ENCODE data around the gene DNM1.

The DNM1 gene

DNA sequence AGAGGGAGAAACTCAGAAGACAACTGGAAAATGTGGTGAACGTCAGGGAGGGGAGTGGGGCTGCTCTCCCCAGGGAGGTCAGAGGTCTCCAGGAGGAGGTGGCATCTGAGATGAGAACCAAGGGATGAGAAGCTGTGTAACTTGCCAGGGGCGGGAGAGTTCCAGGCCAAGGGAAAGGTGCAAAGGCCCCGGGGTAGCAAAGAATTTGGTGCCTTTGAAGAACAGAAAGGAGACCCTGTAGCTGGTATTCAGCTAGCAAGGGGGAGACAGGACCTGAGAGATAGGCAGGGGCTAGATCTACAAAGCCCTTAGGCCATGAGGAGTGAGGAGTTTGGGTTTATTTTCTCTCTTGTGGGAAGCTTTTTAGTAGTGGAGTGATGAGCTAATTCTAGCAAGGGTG is 3.3 kb downstream of the DNM1 start:
- no peak for DNase-seq

DNA sequence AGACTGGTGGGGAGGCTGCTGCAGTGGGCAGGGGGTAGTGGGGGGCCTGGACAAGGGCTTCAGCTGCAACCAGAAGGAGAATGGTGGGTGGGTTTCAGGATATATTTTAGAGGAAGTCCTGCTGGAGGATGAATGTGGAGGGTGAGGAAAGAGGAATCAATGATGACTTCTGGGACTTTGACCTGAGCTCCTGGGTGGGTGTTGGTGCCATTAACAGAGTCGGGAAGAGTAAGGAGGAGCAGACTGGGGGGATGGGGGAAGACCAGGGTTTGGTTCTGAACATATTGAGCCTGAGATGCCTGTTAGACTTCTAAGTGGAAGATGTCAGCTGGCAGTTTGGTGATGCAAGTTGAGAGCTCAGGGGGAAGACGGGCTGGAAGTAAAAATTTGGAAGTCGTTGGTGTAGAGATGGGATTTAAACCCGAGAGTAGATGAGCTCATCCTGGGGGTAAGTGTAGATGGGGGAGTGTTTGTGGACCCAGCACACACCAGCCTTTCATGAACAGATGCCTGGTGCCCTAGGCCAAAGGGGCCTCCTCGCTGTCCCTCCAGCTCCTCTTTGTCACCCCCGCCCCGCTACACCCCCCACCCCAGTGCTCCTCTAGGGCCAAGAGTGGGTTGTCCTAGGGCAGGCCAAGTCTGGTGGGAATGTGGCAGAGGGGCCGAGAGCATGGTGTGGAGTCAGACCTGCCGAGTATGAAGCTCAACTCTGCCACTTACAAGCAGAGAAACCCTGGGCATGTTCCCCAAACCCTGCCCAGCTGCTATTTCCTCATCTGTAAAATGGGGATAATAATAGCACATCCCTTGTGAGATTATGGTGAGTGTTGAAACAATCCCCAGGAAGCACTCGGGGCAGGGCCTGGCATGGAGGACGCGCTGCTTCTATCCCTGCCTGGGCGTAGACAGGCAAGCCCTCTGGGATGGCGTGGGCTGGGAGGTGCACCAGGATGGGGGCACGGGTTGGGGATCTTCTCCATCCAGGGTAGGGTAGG is 4.0 kb downstream of the DNM1 start:
- DNase-seq, result no peak

- DNase-seq, result no peak
Measured at GRCh38 chr9:128208386-128208785, 5.2 kb downstream of the DNM1 start.

GRCh38 chr9:128208946-128209669 is 5.9 kb downstream of the DNM1 start:
- DNase-seq, result no peak

- DNase-seq, result no peak
Measured at GRCh38 chr9:128211186-128211980, 8.2 kb downstream of the DNM1 start.

GRCh38 chr9:128211981-128212281 is 8.8 kb downstream of the DNM1 start:
- no peak for DNase-seq

DNA sequence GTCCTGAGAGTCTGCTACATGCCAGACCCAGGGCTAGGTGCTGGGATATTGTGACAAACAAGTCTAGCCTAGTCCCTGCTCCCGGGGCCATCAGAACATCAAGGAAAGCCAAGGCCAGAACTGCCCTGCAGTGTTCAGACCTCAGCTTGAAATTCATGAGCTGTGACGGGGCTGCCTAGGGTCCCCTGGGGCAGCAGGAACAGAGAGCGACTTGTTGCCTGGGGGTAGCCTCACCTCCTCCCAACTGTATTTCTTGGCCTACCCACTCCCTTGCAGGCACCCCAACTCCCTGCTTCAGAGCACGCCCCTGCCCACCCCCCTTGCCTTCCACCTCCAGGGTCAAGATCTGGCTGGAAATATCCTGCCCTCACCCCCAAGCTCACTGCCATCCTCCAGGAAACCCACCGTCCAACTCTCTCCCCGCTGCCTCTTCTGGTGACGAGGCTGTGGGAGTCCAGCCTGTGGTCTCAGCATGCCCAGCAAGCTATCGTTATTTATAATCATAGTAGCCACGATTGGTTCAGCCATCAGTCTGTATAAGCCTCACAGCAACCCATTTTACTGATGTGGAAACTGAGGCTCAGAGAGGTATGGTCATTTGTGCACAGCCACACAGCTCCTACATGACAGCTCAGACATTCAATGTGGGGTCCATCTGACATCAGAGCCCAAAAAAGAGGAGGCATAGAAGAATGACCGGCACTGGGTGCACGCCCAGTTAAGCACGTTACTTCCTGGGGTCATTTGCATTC is 10.7 kb downstream of the DNM1 start:
- DNase-seq, result no peak

DNA sequence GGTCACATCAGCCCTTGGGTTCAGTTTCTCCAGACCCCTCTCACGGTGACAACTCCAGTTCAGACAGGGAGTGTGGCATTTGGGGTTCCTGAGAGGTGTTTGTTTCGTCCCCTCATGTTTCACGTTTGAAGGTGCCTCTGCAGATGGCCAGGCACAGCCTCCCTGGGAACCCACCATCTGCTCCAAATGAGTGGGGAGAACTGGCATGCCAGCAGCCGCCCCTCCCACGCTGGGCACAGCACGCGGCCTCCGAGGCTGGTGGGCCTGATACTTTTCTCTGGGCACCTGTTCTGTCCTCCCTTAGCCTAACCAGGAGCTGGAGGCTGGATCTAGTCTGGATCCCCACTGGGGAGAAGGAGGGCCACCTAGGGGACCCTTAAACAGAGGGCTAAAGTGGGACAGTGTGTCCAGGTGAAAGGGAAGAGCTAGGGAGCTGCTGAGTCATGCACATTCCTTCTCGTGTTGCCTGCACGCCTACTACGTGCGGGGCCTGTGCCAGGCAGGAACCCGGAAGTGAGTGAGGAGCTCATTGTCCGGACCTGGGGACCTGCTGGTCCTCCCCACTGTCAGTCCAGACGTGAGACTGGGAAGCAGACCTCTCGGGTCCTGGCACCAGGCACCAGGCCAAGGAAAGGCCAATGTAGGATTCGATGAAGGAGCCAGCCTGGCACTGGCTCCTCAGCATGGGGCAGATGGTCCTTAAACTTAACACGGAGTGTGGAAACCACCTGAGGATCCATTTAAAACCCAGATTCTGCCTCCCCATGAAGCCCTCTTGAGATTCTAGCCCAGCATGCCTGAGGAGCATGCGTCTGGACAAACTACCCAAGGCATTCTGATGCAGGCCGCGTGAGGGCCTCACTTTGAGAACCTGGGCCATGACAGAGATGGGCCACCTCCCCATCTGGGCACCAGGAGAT is 11.7 kb downstream of the DNM1 start:
- no peak for DNase-seq

DNA sequence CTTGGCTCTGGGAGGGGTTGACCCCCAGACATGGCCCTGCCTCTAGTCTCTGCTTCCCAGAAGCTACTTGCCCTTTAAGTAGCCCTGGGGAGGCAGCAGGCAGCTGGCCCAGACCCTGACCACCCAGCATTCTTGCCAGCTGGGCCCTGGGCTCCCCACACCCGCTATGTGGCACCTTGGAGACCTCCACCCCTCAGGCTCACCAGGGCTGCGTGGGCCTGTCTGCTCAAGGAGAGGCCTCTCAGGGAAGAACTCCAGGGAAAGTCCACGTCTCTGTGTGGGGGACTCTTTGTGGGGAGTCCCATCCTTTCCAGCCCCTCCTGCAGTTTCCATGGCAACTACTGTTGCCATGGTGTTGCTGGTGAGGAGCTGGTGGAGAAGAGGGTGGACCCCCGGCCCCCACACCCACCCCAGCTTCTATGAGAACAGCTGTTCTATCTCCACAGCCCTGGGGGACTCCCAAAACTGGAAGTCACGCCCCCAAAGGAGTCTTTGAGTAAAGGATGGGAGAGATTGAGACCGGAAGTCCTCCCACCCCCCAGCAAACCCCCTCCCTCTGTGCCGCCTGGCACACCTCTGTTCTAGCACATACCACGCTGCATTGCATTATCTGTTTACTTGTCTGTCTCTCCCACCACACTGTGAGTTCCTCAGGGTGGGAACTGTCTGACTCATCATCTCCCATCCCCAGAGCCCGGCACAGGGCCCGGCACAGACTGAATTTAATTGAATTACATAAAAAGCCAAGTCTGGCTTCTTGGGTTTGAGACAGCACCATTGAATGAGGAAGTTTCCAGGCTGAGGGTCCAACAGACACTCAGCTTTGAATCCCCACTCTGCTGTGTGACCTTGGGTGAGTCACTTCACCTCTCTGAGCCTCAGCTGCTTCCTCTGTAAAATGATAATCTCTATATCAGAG is 12.6 kb downstream of the DNM1 start:
- DNase-seq, result no peak

DNA sequence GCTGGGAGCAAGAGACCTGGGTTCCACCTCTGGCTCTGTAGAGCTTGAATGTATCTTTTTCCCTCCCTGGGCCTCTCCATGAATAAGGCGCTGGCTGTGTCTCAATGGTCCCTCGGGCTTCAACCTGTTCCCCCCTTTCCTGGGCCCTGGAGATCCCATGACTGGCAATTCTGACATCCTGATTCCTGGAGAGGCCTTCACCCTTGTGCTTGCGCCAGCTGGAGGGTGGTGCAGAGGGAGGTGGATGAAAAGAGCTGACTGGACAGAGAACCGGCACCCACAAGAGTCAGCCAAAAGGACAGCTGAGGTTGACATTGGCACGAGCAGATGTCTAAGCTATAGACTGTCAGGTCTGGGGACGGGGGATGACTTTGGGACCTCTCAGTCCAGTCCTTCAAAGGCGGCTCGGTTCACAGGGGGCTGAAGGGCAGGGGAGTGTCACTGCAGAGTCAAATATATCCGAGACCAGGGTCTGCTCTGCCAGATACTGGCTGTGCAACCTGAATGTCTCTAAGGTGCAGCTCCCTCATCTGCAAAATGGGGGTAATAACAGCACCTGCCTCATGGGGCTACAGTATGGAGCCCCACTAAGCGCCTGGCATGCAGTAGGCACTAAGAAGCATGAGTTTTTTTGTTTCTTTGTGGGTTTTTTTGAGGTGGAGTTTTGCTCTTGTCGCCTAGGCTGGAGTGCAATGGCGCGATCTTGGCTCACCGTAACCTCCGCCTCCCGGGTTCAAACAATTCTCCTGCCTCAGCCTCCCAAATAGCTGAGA is 13.8 kb downstream of the DNM1 start:
- DNase-seq, result no peak

- no peak for DNase-seq
Measured at GRCh38 chr9:128218172-128218517, 15.0 kb downstream of the DNM1 start.

GRCh38 chr9:128218518-128219389 is 15.6 kb downstream of the DNM1 start:
- DNase-seq, result peak; percentile 97

GRCh38 chr9:128219831-128220230 is 16.7 kb downstream of the DNM1 start:
- DNase-seq, result no peak

- DNase-seq, result no peak
Measured at GRCh38 chr9:128222026-128222425, 18.8 kb downstream of the DNM1 start.

GRCh38 chr9:128222880-128223670 is 19.9 kb downstream of the DNM1 start:
- no peak for DNase-seq

DNA sequence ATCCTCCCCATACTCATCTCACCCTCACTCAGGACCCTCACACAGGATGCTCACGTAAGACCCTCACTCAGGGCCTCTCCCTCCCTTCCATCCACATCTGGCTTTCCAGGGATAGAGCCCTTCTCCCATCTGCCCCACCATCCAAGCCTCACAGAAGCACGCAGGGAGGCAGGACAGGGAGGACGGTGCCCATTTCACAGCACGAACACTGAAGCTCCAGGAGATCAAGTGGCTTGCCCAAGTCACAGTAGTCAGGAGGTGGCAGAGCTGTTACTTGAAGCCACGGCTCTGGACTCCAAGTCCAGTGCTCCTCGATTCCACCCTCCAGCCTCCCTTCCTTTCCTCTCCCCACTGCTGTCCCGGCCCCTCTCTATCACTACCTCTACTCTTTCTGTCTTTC is 21.7 kb downstream of the DNM1 start:
- no peak for DNase-seq

GRCh38 chr9:128225770-128226411 is 22.7 kb downstream of the DNM1 start:
- no peak for DNase-seq
